ENCODE data around the gene NFATC2.

NFATC2 gene

DNA sequence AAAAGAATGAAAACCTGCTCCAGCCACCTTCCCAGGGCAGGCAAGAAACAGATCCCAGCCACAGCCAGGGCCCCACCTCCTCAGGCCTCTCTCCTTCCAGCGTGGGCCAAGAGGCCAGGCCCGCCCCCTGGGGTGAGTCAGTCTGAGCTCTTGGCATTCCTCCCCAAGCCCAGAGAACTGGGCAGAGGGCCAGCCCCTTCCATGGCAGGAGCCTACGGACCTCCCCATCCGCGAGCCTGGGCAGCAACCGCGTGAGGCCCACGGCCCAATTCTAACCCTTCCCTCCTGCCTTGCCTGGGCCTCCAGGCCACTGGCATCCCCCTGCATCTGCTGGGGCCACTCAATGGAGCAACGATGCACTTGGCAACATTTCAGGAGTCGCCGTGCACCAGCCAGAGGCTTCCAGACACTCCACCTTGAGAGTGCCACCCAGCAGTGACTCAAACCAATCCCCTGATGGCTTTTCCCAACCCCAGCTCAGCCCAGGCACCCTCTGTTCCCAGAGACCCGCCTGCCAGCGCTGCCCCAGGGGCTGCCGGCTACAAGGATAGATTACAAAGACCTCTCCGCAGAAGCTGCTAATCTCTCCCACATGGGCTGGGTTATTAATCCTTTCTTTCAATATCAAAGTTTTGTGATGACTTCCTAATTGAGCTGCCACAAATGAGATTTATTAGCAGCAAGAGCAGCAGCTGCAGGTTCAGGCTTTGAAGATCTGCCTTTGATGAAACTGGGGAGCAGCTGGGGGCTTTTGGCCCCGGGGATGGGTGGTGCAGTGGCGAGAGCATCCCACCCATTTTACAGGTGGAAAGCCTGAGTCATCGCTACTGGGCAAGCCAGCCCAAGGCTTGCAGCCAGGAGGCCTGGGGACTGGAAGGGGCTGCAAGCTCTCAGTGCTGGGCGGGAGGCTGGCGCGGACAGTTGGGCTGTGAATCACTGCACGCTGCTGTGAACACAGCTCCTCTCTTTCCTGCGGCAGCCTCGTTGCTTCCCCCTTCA is 85.7 kb downstream of the NFATC2 start (continued):
- no peak for TF ChIP-seq ZNF214 (tag by site-specific recombination; IDR thresholded peaks at IDR 0.05; ENCODE audit: borderline replicate concordance)
- TF ChIP-seq ZNF585B (tag by site-specific recombination; IDR thresholded peaks at IDR 0.05): no peak
- TF ChIP-seq, protein P1, sequence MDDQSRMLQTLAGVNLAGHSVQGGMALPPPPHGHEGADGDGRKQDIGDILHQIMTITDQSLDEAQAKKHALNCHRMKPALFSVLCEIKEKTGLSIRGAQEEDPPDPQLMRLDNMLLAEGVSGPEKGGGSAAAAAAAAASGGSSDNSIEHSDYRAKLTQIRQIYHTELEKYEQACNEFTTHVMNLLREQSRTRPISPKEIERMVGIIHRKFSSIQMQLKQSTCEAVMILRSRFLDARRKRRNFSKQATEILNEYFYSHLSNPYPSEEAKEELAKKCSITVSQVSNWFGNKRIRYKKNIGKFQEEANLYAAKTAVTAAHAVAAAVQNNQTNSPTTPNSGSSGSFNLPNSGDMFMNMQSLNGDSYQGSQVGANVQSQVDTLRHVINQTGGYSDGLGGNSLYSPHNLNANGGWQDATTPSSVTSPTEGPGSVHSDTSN (CRISPR knock-in tag; IDR thresholded peaks at IDR 0.05): 0 out of 2 replicates have a peak, but pooled peaks have one; percentile 42
- TF ChIP-seq ZNF157 (tag by site-specific recombination; IDR thresholded peaks at IDR 0.05): no peak
- TF ChIP-seq MEIS1 (CRISPR knock-in tag; IDR thresholded peaks at IDR 0.05; ENCODE audit: borderline replicate concordance): no peak; the same call in 1 of the 2 replicates
- TF ChIP-seq SP2 (tag by site-specific recombination; IDR thresholded peaks at IDR 0.05): peak; percentile 70
- TF ChIP-seq ZNF768 (tag by site-specific recombination; IDR thresholded peaks at IDR 0.05): no peak
- TF ChIP-seq, protein P2, sequence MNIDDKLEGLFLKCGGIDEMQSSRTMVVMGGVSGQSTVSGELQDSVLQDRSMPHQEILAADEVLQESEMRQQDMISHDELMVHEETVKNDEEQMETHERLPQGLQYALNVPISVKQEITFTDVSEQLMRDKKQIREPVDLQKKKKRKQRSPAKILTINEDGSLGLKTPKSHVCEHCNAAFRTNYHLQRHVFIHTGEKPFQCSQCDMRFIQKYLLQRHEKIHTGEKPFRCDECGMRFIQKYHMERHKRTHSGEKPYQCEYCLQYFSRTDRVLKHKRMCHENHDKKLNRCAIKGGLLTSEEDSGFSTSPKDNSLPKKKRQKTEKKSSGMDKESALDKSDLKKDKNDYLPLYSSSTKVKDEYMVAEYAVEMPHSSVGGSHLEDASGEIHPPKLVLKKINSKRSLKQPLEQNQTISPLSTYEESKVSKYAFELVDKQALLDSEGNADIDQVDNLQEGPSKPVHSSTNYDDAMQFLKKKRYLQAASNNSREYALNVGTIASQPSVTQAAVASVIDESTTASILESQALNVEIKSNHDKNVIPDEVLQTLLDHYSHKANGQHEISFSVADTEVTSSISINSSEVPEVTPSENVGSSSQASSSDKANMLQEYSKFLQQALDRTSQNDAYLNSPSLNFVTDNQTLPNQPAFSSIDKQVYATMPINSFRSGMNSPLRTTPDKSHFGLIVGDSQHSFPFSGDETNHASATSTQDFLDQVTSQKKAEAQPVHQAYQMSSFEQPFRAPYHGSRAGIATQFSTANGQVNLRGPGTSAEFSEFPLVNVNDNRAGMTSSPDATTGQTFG (tag by site-specific recombination; IDR thresholded peaks at IDR 0.05; ENCODE audit: borderline replicate concordance): no peak
- no peak for TF ChIP-seq SCRT2 (tag by site-specific recombination; IDR thresholded peaks at IDR 0.05)
- TF ChIP-seq ZNF792 (tag by site-specific recombination; IDR thresholded peaks at IDR 0.05): no peak
- peak; percentile 64; the same call in 1 of the 2 replicates for TF ChIP-seq ZNF366 (tag by site-specific recombination; conservative IDR thresholded peaks at IDR 0.05)
- no peak for TF ChIP-seq HOXA7 (CRISPR knock-in tag; IDR thresholded peaks at IDR 0.05; ENCODE audit: borderline replicate concordance)
- TF ChIP-seq ZBTB7A (tag by site-specific recombination; IDR thresholded peaks at IDR 0.05; ENCODE audit: low read depth): no peak
- TF ChIP-seq KLF9 (tag by site-specific recombination; IDR thresholded peaks at IDR 0.05; ENCODE audit: low read depth): peak; percentile 80
- TF ChIP-seq ZNF416 (tag by site-specific recombination; IDR thresholded peaks at IDR 0.05): no peak
- TF ChIP-seq ZNF324 (tag by site-specific recombination; IDR thresholded peaks at IDR 0.05): no peak
- TF ChIP-seq SP7 (tag by site-specific recombination; IDR thresholded peaks at IDR 0.05): peak; percentile 85
- TF ChIP-seq, protein P3, sequence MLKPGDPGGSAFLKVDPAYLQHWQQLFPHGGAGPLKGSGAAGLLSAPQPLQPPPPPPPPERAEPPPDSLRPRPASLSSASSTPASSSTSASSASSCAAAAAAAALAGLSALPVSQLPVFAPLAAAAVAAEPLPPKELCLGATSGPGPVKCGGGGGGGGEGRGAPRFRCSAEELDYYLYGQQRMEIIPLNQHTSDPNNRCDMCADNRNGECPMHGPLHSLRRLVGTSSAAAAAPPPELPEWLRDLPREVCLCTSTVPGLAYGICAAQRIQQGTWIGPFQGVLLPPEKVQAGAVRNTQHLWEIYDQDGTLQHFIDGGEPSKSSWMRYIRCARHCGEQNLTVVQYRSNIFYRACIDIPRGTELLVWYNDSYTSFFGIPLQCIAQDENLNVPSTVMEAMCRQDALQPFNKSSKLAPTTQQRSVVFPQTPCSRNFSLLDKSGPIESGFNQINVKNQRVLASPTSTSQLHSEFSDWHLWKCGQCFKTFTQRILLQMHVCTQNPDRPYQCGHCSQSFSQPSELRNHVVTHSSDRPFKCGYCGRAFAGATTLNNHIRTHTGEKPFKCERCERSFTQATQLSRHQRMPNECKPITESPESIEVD (tag by site-specific recombination; IDR thresholded peaks at IDR 0.05): no peak
- TF ChIP-seq, protein P4, sequence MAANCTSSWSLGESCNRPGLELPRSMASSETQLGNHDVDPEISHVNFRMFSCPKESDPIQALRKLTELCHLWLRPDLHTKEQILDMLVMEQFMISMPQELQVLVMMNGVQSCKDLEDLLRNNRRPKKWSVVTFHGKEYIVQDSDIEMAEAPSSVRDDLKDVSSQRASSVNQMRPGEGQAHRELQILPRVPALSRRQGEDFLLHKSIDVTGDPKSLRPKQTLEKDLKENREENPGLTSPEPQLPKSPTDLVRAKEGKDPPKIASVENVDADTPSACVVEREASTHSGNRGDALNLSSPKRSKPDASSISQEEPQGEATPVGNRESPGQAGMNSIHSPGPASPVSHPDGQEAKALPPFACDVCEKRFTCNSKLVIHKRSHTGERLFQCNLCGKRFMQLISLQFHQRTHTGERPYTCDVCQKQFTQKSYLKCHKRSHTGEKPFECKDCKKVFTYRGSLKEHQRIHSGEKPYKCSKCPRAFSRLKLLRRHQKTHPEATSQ (tag by site-specific recombination; IDR thresholded peaks at IDR 0.05): no peak
- no peak for TF ChIP-seq ZNF510 (tag by site-specific recombination; IDR thresholded peaks at IDR 0.05; ENCODE audit: insufficient replicate concordance)
- TF ChIP-seq ZFP41 (tag by site-specific recombination; IDR thresholded peaks at IDR 0.05; ENCODE audit: borderline replicate concordance): no peak
- TF ChIP-seq ZNF530 (tag by site-specific recombination; IDR thresholded peaks at IDR 0.05; ENCODE audit: low read depth): no peak
- no peak for TF ChIP-seq GLI2 (tag by site-specific recombination; IDR thresholded peaks at IDR 0.05; ENCODE audit: borderline replicate concordance, low read depth)
- no peak for TF ChIP-seq ZNF112 (tag by site-specific recombination; IDR thresholded peaks at IDR 0.05)
- TF ChIP-seq TCF7L2 (IDR thresholded peaks at IDR 0.05; ENCODE audit: borderline replicate concordance, low read depth, low read length): no peak
- no peak for TF ChIP-seq ZNF561 (tag by site-specific recombination; IDR thresholded peaks at IDR 0.05; ENCODE audit: borderline replicate concordance)
- TF ChIP-seq MZF1 (tag by site-specific recombination; IDR thresholded peaks at IDR 0.05; ENCODE audit: borderline replicate concordance): no peak

Data from HEK293 (cell line).